T-helper 2 cell treated with Interferon-gamma antibody and Interleukin-4, amounts not matched to agents 5 μg/mL and 100 μg/mL, for 36 hours (primary cell): ENCODE data around the gene NSUN3.

Experiments used
- DNase-seq: peaks from one replicate; pipeline ENCODE4 v3.0.0; 2021; ENCODE audit warnings: low spot score
- H3K27ac Mint-ChIP-seq: one replicate; pipeline ENCODE4 v1.8.0; 2021; ENCODE audit warnings: mild to moderate bottlenecking, mixed read lengths
- H3K27me3 Mint-ChIP-seq: one replicate; pipeline ENCODE4 v1.8.0; 2021; ENCODE audit warnings: low read depth, mixed read lengths
- H3K36me3 Mint-ChIP-seq: one replicate; pipeline ENCODE4 v1.8.0; 2021; ENCODE audit warnings: low read depth, mixed read lengths
- H3K4me1 Mint-ChIP-seq: one replicate; pipeline ENCODE4 v1.8.0; 2021; ENCODE audit warnings: low read depth, mixed read lengths
- H3K4me3 Mint-ChIP-seq: one replicate; pipeline ENCODE4 v1.8.0; 2022; ENCODE audit warnings: mild to moderate bottlenecking, moderate library complexity, mixed read lengths
- H3K9me3 Mint-ChIP-seq: one replicate; pipeline ENCODE4 v1.8.0; 2021; ENCODE audit warnings: mixed read lengths

The NSUN3 gene

GRCh38 chr3:94167796-94168195, 104.9 kb downstream of the NSUN3 start:
- Mint-ChIP-seq H3K27ac (no peak overlapping the region), H3K4me1 (no peaks in the 10 kb centered on the region), H3K27me3 (no peaks in the 10 kb centered on the region), H3K4me3 (no peak overlapping the region), H3K9me3 (no peaks in the 10 kb centered on the region), H3K36me3 (no peaks in the 10 kb centered on the region)
- DNase-seq: no peak

- Mint-ChIP-seq H3K36me3 (no peaks in the 10 kb centered on the region), H3K9me3 (no peaks in the 10 kb centered on the region), H3K4me1 (no peaks in the 10 kb centered on the region), H3K27me3 (no peaks in the 10 kb centered on the region), H3K27ac (no peak overlapping the region), H3K4me3 (no peak overlapping the region)
- DNase-seq: no peak
These were observed 109.1 kb downstream of the NSUN3 start for GRCh38 chr3:94171954-94172353.

GRCh38 chr3:94172695-94173310, 109.9 kb downstream of the NSUN3 start:
- Mint-ChIP-seq H3K27me3 (no peaks in the 10 kb centered on the region), H3K36me3 (no peaks in the 10 kb centered on the region), H3K4me3 (no peak overlapping the region), H3K4me1 (no peaks in the 10 kb centered on the region), H3K27ac (no peak overlapping the region), H3K9me3 (no peaks in the 10 kb centered on the region)
- DNase-seq: no peak

- H3K4me3 Mint-ChIP-seq: no peak overlapping the region
- H3K36me3 Mint-ChIP-seq: no peaks in the 10 kb centered on the region
- no peaks in the 10 kb centered on the region for H3K27me3 Mint-ChIP-seq
- H3K4me1 Mint-ChIP-seq: no peaks in the 10 kb centered on the region
- DNase-seq: no peak
- no peaks in the 10 kb centered on the region for H3K9me3 Mint-ChIP-seq
- no peak overlapping the region for H3K27ac Mint-ChIP-seq
These were observed 111.0 kb downstream of the NSUN3 start for GRCh38 chr3:94173673-94174434.

- Mint-ChIP-seq H3K27ac (no peak overlapping the region), H3K36me3 (no peaks in the 10 kb centered on the region), H3K9me3 (no peaks in the 10 kb centered on the region), H3K4me3 (no peak overlapping the region), H3K27me3 (no peaks in the 10 kb centered on the region), H3K4me1 (no peaks in the 10 kb centered on the region)
- DNase-seq: no peak
These were observed 112.8 kb downstream of the NSUN3 start for GRCh38 chr3:94175677-94176076.

- Mint-ChIP-seq H3K27ac (no peak overlapping the region), H3K4me3 (no peak overlapping the region), H3K9me3 (no peaks in the 10 kb centered on the region), H3K4me1 (no peaks in the 10 kb centered on the region), H3K27me3 (no peaks in the 10 kb centered on the region), H3K36me3 (no peaks in the 10 kb centered on the region)
- DNase-seq: no peak
These were observed 114.3 kb downstream of the NSUN3 start for GRCh38 chr3:94176988-94177745.
